Lower leg skin (tissue), 3 donors: ENCODE data around the gene TMEM222.
"Not testable (repeated sequence)": the region's sequence is repeated elsewhere in the genome, so short reads cannot be mapped to it uniquely, and the experiment has no call there.

Source experiments
- POLR2A ChIP-seq, 2 donors: fragments of 450-650 bp; IDR thresholded peaks; one replicate each; pipeline ENCODE4 v1.6.1; 2016 to 2017; ENCODE audit warnings: antibody characterized with exemption in 2 of 2, mild to moderate bottlenecking in 1 of 2, moderate library complexity in 1 of 2
- TF ChIP-seq, protein P1 (sequence below), 3 donors: fragments of 450-650 bp; IDR thresholded peaks; one replicate each; pipeline ENCODE4 v1.5.1; 2016; ENCODE audit warnings: antibody characterized with exemption in 3 of 3, mild to moderate bottlenecking in 3 of 3, moderate library complexity in 2 of 3

- TF ChIP-seq, protein P1, sequence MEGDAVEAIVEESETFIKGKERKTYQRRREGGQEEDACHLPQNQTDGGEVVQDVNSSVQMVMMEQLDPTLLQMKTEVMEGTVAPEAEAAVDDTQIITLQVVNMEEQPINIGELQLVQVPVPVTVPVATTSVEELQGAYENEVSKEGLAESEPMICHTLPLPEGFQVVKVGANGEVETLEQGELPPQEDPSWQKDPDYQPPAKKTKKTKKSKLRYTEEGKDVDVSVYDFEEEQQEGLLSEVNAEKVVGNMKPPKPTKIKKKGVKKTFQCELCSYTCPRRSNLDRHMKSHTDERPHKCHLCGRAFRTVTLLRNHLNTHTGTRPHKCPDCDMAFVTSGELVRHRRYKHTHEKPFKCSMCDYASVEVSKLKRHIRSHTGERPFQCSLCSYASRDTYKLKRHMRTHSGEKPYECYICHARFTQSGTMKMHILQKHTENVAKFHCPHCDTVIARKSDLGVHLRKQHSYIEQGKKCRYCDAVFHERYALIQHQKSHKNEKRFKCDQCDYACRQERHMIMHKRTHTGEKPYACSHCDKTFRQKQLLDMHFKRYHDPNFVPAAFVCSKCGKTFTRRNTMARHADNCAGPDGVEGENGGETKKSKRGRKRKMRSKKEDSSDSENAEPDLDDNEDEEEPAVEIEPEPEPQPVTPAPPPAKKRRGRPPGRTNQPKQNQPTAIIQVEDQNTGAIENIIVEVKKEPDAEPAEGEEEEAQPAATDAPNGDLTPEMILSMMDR (IDR thresholded peaks at IDR 0.05) = not testable (repeated sequence)
- not testable (repeated sequence) for TF ChIP-seq POLR2A (IDR thresholded peaks at IDR 0.05)
Observed at GRCh38 chr1:27285821-27286220, 36.1 kb upstream of the TMEM222 start.
